GM23248 (cell line): ENCODE measurements around the gene DENND10.

Experiments used
- EZH2 ChIP-seq: fragments of 200-600 bp; sonication (generic); IDR thresholded peaks from 2 replicates; pipeline ENCODE4 v1.6.1; 2018; ENCODE audit warnings: antibody characterized with exemption, mild to moderate bottlenecking; ENCODE audit not compliant: insufficient read depth, poor library complexity, severe bottlenecking
- EZH2phosphoT487 ChIP-seq: fragments of 200-600 bp; sonication (generic); IDR thresholded peaks from 2 replicates; pipeline ENCODE4 v1.6.1; 2018; ENCODE audit warnings: antibody characterized with exemption, moderate library complexity, mild to moderate bottlenecking, low read depth; ENCODE audit not compliant: insufficient read depth

DNA sequence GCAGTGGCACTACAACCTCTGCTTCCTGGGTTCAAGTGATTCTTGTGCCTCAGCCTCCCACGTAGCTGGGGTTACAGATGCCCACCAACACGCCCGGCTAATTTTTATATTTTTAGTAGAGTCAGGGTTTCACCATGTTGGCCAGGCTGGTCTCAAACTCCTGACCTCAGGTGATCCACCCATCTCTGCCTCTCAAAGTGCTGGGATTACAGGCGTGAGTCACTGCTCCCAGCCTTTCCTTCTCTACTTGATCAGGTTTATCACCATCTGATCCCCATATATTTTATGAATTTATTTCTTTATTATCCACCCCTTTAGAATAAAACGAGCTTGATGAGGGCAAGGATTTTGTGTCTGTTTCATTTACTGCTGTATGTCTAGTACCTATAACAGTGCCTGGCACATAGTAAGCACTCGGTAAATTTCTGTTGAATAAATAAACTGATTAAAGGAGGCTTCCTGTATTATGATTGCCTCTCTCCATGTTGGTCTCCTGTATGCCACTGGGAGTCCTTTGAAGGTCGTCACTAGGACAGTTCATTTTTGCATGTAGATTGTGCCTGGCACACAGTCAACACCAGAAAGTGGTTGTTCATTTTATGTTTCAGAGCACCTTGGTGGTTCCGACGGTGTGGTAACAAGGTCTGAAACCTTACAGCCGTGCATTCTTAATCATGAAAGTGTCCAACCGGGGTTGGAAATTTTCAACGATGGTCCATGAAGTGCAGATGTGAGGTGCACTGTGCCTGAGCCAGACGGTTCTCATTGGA lies 13.7 kb upstream of the DENND10 start:
- TF ChIP-seq EZH2phosphoT487 (no peak), EZH2 (no peak)
